NCI-H1417 treated with DMSO at 0.1 percent for 48 hours (cell line): ENCODE measurements around the gene CCDC63.
"Not testable (repeated sequence)": the region's sequence is repeated elsewhere in the genome, so short reads cannot be mapped to it uniquely, and the experiment has no call there.

Experiments used
- DNase-seq: peaks from one replicate; lab custom pipeline; 2025; lab: John Stamatoyannopoulos, UW

The CCDC63 gene

GRCh38 chr12:110923192-110923591 lies 76.4 kb downstream of the CCDC63 start:
- no peak for DNase-seq

- no peak for DNase-seq
These were observed 77.0 kb downstream of the CCDC63 start for GRCh38 chr12:110923692-110924334.

- DNase-seq = no peak
These were observed 80.8 kb downstream of the CCDC63 start for GRCh38 chr12:110927546-110927945.

GRCh38 chr12:110928700-110929099 lies 81.9 kb downstream of the CCDC63 start:
- DNase-seq = no peak

GRCh38 chr12:110929818-110930217 lies 83.0 kb downstream of the CCDC63 start:
- no peak for DNase-seq

GRCh38 chr12:110930348-110931314 lies 83.8 kb downstream of the CCDC63 start:
- DNase-seq = no peak

- no peak for DNase-seq
These were observed 84.5 kb downstream of the CCDC63 start for GRCh38 chr12:110931315-110931728.

GRCh38 chr12:110932046-110932445 lies 85.3 kb downstream of the CCDC63 start:
- DNase-seq = no peak

GRCh38 chr12:110933326-110933974 lies 86.7 kb downstream of the CCDC63 start:
- no peak for DNase-seq

- no peak for DNase-seq
These were observed 87.5 kb downstream of the CCDC63 start for GRCh38 chr12:110934093-110934852.

- DNase-seq = no peak
These were observed 88.8 kb downstream of the CCDC63 start for GRCh38 chr12:110935588-110935987.

GRCh38 chr12:110936367-110937103 lies 89.7 kb downstream of the CCDC63 start:
- DNase-seq = no peak

GRCh38 chr12:110937104-110937641 lies 90.4 kb downstream of the CCDC63 start:
- no peak for DNase-seq

- DNase-seq = no peak
These were observed 93.5 kb downstream of the CCDC63 start for GRCh38 chr12:110940296-110940695.

GRCh38 chr12:110940933-110941332 lies 94.1 kb downstream of the CCDC63 start:
- DNase-seq = no peak

- no peak for DNase-seq
These were observed 94.6 kb downstream of the CCDC63 start for GRCh38 chr12:110941391-110941790.

- DNase-seq = no peak
These were observed 96.6 kb downstream of the CCDC63 start for GRCh38 chr12:110943373-110943772.

- DNase-seq = no peak
These were observed 101.3 kb downstream of the CCDC63 start for GRCh38 chr12:110948041-110948440.

GRCh38 chr12:110950466-110950865 lies 103.7 kb downstream of the CCDC63 start:
- not testable (repeated sequence) for DNase-seq

GRCh38 chr12:110950867-110951266 lies 104.1 kb downstream of the CCDC63 start:
- DNase-seq = not testable (repeated sequence)
